SK-N-SH (cell line): Measurements from ENCODE around the gene USP2. TPM values are rescaled to one million over a fixed set of nuclear protein-coding genes. Genes with fewer than 3 reads are reported as not detected.

Experiments
- CTCF ChIA-PET: fragments of 300-600, 350-600 bp; formaldehyde crosslinking; extraction: SDS; loops from one replicate; lab custom pipeline; 2021; lab: Yijun Ruan, JAX
- POLR2A ChIA-PET: fragments of 350-600 bp; sonication (Branson Sonifier 250); formaldehyde crosslinking; extraction: SDS; loops from one replicate; lab custom pipeline; 2020; ENCODE audit warnings: antibody characterized with exemption, inconsistent platforms; lab: Yijun Ruan, JAX
- DNase-seq: peaks from one replicate; pipeline ENCODE4 v3.0.0; 2012
- H2AFZ ChIP-seq: fragments of 200-600 bp; sonication (generic); 2 replicates; pipeline ENCODE4 v1.8.1; 2016; ENCODE audit warnings: antibody characterized with exemption, mild to moderate bottlenecking, low read depth
- H3F3A ChIP-seq: fragments of 200-600 bp; sonication (generic); replicated peaks from 2 replicates; pipeline ENCODE3; 2016; ENCODE audit warnings: antibody characterized with exemption, mild to moderate bottlenecking; ENCODE audit not compliant: insufficient read depth
- H3K27ac ChIP-seq, 2 experiments: fragments of 200-500 bp in 1 of 2; fragments of 200-600 bp in 1 of 2; sonication (Bioruptor generic) in 1 of 2; sonication (generic), shearing (Covaris generic) in 1 of 2; 2 replicates each; pipeline versions ENCODE4 v1.5.1 to v1.6.1; 2014 to 2016; ENCODE audit warnings: low read depth in 2 of 2, inconsistent platforms in 1 of 2, low read length in 1 of 2, mild to moderate bottlenecking in 1 of 2, mixed read lengths in 1 of 2
- H3K27me3 ChIP-seq: fragments of 200-600 bp; sonication (generic), shearing (Covaris generic); 2 replicates; pipeline ENCODE4 v1.6.1; 2016; ENCODE audit warnings: mixed run types; ENCODE audit not compliant: insufficient read depth
- H3K36me3 ChIP-seq, 2 experiments: fragments of 200-500 bp in 1 of 2; fragments of 200-600 bp in 1 of 2; sonication (Bioruptor generic) in 1 of 2; sonication (generic) in 1 of 2; replicated peaks in 1 of 2; 2 replicates each; pipeline versions ENCODE3 to v1.5.1; 2014 to 2016; ENCODE audit warnings: low read length in 1 of 2, mild to moderate bottlenecking in 1 of 2; ENCODE audit not compliant: insufficient read depth in 2 of 2, control insufficient read depth in 1 of 2
- H3K4me1 ChIP-seq, 2 experiments: fragments of 200-500 bp in 1 of 2; fragments of 200-600 bp in 1 of 2; sonication (Bioruptor generic) in 1 of 2; sonication (generic), shearing (Covaris generic) in 1 of 2; 2 replicates each; pipeline versions ENCODE4 v1.5.1 to v1.6.1; 2014 to 2016; ENCODE audit warnings: low read depth in 1 of 2, low read length in 1 of 2, mixed run types in 1 of 2; ENCODE audit not compliant: insufficient read depth in 2 of 2, control insufficient read depth in 1 of 2
- H3K4me2 ChIP-seq: fragments of 200-600 bp; sonication (generic), shearing (Covaris generic); 2 replicates; pipeline ENCODE4 v1.6.1; 2017; ENCODE audit warnings: mixed run types
- H3K4me3 ChIP-seq, 2 experiments: fragments of 200-500 bp in 1 of 2; fragments of 200-600 bp in 1 of 2; sonication (Bioruptor generic) in 1 of 2; sonication (generic), shearing (Covaris generic) in 1 of 2; 2 replicates each; pipeline versions ENCODE4 v1.5.1 to v1.8.1; 2014 to 2016; ENCODE audit warnings: low read depth in 2 of 2, inconsistent platforms in 1 of 2, low read length in 1 of 2, mild to moderate bottlenecking in 1 of 2, mixed read lengths in 1 of 2, moderate library complexity in 1 of 2
- H3K79me2 ChIP-seq: fragments of 200-600 bp; sonication (generic); 2 replicates; pipeline ENCODE4 v1.8.1; 2017; ENCODE audit warnings: mild to moderate bottlenecking; ENCODE audit not compliant: insufficient read depth
- H3K9ac ChIP-seq: fragments of 200-600 bp; sonication (generic); 2 replicates; pipeline ENCODE4 v1.6.1; 2017; ENCODE audit warnings: mixed run types
- H3K9me2 ChIP-seq: fragments of 200-600 bp; sonication (generic); 2 replicates; pipeline ENCODE4 v1.6.1; 2017; ENCODE audit warnings: mixed run types
- H3K9me3 ChIP-seq: fragments of 200-600 bp; sonication (generic); 2 replicates; pipeline ENCODE4 v1.6.1; 2017; ENCODE audit warnings: mixed run types, mild to moderate bottlenecking, moderate library complexity
- H4K20me1 ChIP-seq: fragments of 200-600 bp; sonication (generic); 2 replicates; pipeline ENCODE4 v1.6.1; 2017; ENCODE audit warnings: mild to moderate bottlenecking, mixed run types; ENCODE audit not compliant: insufficient read depth
- ELF1 ChIP-seq: IDR thresholded peaks from 2 replicates; pipeline ENCODE4 v1.4.0; 2012
- EZH2phosphoT487 ChIP-seq: fragments of 200-600 bp; sonication (generic); IDR thresholded peaks from 2 replicates; pipeline ENCODE4 v1.6.1; 2017; ENCODE audit warnings: low read depth, mixed run types, mild to moderate bottlenecking, antibody characterized with exemption, moderate library complexity, borderline replicate concordance
- FOSL2 ChIP-seq: IDR thresholded peaks from 2 replicates; pipeline ENCODE4 v1.4.0; 2012; ENCODE audit warnings: low read depth, mild to moderate bottlenecking, moderate library complexity, borderline replicate concordance
- FOXM1 ChIP-seq: IDR thresholded peaks from 2 replicates; pipeline ENCODE4 v1.4.0; 2012; ENCODE audit warnings: low read depth, mild to moderate bottlenecking
- GABPA ChIP-seq: IDR thresholded peaks from 2 replicates; pipeline ENCODE4 v1.4.0; 2012; ENCODE audit warnings: low read depth, mild to moderate bottlenecking
- GATA2 ChIP-seq: sonication (generic); formaldehyde crosslinking; IDR thresholded peaks from 2 replicates; pipeline ENCODE4 v1.5.0; 2020; ENCODE audit warnings: mild to moderate bottlenecking, missing genetic modification reagents
- MXI1 ChIP-seq: IDR thresholded peaks from 2 replicates; pipeline ENCODE4 v1.6.1; 2012; ENCODE audit warnings: mild to moderate bottlenecking, low read depth, low read length, improper control_type of control experiment
- NRF1 ChIP-seq: IDR thresholded peaks from 2 replicates; pipeline ENCODE4 v1.6.1; 2012; ENCODE audit warnings: low read depth, mild to moderate bottlenecking, low read length
- RAD21 ChIP-seq: IDR thresholded peaks from 2 replicates; pipeline ENCODE4 v1.6.1; 2012; ENCODE audit warnings: mild to moderate bottlenecking, low read length
- RCOR1 ChIP-seq: fragments of 150-350 bp; IDR thresholded peaks from 2 replicates; pipeline ENCODE4 v1.6.1; 2017; ENCODE audit warnings: antibody characterized with exemption, low read length
- SIN3A ChIP-seq: IDR thresholded peaks from 2 replicates; pipeline ENCODE4 v1.6.1; 2012; ENCODE audit warnings: low read depth, mild to moderate bottlenecking, low read length, moderate library complexity, borderline replicate concordance
- TAF1 ChIP-seq: IDR thresholded peaks from 2 replicates; pipeline ENCODE4 v1.6.1; 2012; ENCODE audit warnings: low read depth, mild to moderate bottlenecking, low read length, moderate library complexity, borderline replicate concordance
- TCF12 ChIP-seq: IDR thresholded peaks from 2 replicates; pipeline ENCODE4 v1.4.0; 2012
- WGBS: methylation state at CpG from one replicate; pipeline ENCODE4 v1.1.6; 2017; ENCODE audit warnings: low lambda C conversion rate; 5-methylcytosine and 5-hydroxymethylcytosine counted together
- polyA plus RNA-seq, 3 experiments: library from polyadenylated mRNA; depleted of rRNA; stranded (reverse); fragments of >200 nt; gene quantifications; 2 replicates each; pipeline ENCODE4 v1.2.3, GENCODE V29; 2012
- TF ChIP-seq, protein P1 (sequence below): fragments of 150-350 bp; IDR thresholded peaks from 2 replicates; pipeline ENCODE4 v1.6.1; 2016; ENCODE audit warnings: mild to moderate bottlenecking, low read depth, low read length
- TF ChIP-seq, protein P2 (sequence below): IDR thresholded peaks from 2 replicates; pipeline ENCODE4; 2012
- TF ChIP-seq, protein P3 (sequence below): IDR thresholded peaks from 2 replicates; pipeline ENCODE4 v1.6.1; 2012; ENCODE audit warnings: mild to moderate bottlenecking, low read depth, low read length, moderate library complexity
- TF ChIP-seq, protein P4 (sequence below): fragments of 150-350 bp; IDR thresholded peaks from 2 replicates; pipeline ENCODE4 v1.6.1; 2017; ENCODE audit warnings: antibody characterized with exemption, low read length, low read depth, borderline replicate concordance

Gene USP2
- polyA plus RNA-seq, 1 of the 3 experiments (the other 2 are of a cell fraction): 0.97 TPM

DNA sequence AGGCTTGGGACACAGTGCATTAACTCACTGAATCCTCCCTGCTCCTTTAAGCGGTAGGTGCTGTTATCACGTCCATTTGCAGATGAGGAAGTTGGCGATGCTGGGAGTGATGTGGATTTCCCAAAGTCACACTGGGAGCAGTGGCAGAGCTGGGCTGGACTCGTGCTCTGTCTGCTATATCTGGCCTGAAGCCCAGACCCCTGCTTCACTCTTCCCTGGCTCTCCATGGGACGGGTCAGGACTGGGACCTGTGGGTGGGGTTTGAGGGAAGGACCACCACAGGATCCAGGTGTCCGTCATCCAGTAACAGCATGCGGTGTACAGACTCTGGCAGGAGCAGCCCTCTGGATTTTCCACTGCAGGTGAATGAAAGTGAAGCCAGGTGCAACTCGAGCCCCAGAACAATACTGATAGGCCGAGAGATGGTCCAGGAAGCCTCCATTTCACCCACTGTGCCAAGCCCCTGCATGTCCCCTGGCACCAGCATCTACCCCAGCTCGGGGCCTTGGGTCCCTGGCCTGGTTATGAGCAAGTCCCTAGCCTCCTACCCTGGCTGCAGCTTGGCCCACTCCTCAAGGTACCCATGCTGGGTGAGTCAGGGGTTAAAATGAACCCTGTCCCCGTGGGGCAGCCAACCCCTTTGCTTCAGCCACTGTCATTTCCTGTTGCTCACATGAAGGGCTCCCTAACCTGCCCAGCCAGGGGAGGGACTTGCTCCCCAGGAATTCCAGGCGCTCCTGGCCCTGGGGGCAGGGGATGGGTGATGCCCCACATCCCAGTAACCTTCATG is 4.2 kb downstream of the USP2 start:
- H3K4me3 ChIP-seq: no peak overlapping the region
- 78% methylated on average over 11 of the region's 12 CpGs for WGBS
- H4K20me1 ChIP-seq: no peaks in the 10 kb centered on the region
- peaks cover 4 to 81% of the 10 kb centered on the region in 2 experiments for H3K4me1 ChIP-seq
- H3K79me2 ChIP-seq: no peaks in the 10 kb centered on the region
- no peaks in the 10 kb centered on the region for H3K9me2 ChIP-seq
- peak; percentile 8 for DNase-seq
- H3K9me3 ChIP-seq: no peaks in the 10 kb centered on the region
- no peak overlapping the region for H3K9ac ChIP-seq
- no peaks in the 10 kb centered on the region for H3K36me3 ChIP-seq
- POLR2A ChIA-PET: interaction anchor here (1.6 kb wide), 1 partner anchor 45 kb away, joined by 5 read pairs; no protein-coding TSS in a partner anchor
- H3K27me3 ChIP-seq: no peaks in the 10 kb centered on the region
- no peaks in the 10 kb centered on the region for H3F3A ChIP-seq
- no peak overlapping the region for H3K4me2 ChIP-seq
- H2AFZ ChIP-seq: no peak overlapping the region
- CTCF ChIA-PET: interaction anchor here (0.7 to 22.5 kb wide), 9 partner anchors 20 to 157 kb away, joined by 3 to 390 read pairs (median 28); partner anchors contain the start of genes C1QTNF5, MFRP and THY1
- peak overlapping the region in 1 of 2 experiments; percentile 64; a peak in 2 of 4 replicates for H3K27ac ChIP-seq
- TF ChIP-seq RCOR1 (no peak), TAF1 (no peak)

DNA sequence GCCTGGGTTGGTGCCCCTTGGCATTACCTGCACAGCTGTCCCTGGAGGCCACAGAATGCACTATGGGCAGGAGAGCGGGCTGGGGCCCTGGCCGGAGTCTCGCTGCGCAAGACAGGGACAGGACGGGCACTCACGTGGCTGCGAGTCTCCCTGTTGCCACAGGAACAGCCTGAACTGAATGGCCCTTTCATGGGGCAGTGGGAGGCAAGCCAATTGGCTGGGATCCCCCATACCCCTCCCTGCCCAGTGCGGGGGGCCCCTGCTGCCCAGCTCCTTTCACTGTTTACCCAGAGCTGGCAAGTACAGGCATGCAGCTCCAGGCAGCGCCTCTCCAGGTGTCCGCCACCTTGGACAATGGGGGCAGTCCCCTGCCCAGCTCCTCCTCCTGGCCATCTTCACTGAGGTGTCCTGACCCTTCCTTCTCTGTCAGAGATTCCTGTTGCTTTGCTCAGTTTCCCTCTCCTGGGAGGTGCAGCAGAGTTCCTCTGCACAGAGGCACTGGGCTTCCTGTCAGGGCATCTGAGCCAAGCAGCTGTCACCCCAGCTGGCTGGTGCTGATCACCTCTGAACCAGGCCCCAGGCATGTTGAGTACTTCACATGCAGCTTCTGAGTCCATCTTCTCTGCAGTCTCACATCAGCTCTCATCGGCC is 5.2 kb downstream of the USP2 start:
- peaks cover 4 to 84% of the 10 kb centered on the region in 2 experiments for H3K4me1 ChIP-seq
- TF ChIP-seq TAF1: no peak
- TF ChIP-seq FOSL2: no peak
- TF ChIP-seq FOXM1: no peak
- TF ChIP-seq, protein P1, sequence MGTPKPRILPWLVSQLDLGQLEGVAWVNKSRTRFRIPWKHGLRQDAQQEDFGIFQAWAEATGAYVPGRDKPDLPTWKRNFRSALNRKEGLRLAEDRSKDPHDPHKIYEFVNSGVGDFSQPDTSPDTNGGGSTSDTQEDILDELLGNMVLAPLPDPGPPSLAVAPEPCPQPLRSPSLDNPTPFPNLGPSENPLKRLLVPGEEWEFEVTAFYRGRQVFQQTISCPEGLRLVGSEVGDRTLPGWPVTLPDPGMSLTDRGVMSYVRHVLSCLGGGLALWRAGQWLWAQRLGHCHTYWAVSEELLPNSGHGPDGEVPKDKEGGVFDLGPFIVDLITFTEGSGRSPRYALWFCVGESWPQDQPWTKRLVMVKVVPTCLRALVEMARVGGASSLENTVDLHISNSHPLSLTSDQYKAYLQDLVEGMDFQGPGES: no peak
- TF ChIP-seq, protein P2, sequence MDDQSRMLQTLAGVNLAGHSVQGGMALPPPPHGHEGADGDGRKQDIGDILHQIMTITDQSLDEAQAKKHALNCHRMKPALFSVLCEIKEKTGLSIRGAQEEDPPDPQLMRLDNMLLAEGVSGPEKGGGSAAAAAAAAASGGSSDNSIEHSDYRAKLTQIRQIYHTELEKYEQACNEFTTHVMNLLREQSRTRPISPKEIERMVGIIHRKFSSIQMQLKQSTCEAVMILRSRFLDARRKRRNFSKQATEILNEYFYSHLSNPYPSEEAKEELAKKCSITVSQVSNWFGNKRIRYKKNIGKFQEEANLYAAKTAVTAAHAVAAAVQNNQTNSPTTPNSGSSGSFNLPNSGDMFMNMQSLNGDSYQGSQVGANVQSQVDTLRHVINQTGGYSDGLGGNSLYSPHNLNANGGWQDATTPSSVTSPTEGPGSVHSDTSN: no peak
- TF ChIP-seq, protein P3, sequence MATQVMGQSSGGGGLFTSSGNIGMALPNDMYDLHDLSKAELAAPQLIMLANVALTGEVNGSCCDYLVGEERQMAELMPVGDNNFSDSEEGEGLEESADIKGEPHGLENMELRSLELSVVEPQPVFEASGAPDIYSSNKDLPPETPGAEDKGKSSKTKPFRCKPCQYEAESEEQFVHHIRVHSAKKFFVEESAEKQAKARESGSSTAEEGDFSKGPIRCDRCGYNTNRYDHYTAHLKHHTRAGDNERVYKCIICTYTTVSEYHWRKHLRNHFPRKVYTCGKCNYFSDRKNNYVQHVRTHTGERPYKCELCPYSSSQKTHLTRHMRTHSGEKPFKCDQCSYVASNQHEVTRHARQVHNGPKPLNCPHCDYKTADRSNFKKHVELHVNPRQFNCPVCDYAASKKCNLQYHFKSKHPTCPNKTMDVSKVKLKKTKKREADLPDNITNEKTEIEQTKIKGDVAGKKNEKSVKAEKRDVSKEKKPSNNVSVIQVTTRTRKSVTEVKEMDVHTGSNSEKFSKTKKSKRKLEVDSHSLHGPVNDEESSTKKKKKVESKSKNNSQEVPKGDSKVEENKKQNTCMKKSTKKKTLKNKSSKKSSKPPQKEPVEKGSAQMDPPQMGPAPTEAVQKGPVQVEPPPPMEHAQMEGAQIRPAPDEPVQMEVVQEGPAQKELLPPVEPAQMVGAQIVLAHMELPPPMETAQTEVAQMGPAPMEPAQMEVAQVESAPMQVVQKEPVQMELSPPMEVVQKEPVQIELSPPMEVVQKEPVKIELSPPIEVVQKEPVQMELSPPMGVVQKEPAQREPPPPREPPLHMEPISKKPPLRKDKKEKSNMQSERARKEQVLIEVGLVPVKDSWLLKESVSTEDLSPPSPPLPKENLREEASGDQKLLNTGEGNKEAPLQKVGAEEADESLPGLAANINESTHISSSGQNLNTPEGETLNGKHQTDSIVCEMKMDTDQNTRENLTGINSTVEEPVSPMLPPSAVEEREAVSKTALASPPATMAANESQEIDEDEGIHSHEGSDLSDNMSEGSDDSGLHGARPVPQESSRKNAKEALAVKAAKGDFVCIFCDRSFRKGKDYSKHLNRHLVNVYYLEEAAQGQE: no peak
- no peak for TF ChIP-seq RCOR1
- no peak for TF ChIP-seq SIN3A
- TF ChIP-seq EZH2phosphoT487: no peak
- TF ChIP-seq GABPA: no peak
- no peak for TF ChIP-seq GATA2 (CRISPR knock-in tag)
- no peak for TF ChIP-seq MXI1
- TF ChIP-seq TCF12: no peak
- no peak for TF ChIP-seq ELF1
- TF ChIP-seq NRF1: no peak
- TF ChIP-seq, protein P4, sequence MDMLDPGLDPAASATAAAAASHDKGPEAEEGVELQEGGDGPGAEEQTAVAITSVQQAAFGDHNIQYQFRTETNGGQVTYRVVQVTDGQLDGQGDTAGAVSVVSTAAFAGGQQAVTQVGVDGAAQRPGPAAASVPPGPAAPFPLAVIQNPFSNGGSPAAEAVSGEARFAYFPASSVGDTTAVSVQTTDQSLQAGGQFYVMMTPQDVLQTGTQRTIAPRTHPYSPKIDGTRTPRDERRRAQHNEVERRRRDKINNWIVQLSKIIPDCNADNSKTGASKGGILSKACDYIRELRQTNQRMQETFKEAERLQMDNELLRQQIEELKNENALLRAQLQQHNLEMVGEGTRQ: no peak
- no peak for TF ChIP-seq RAD21

More for the DNA sequence above, 5.2 kb downstream of the USP2 start:
- H3F3A ChIP-seq: no peaks in the 10 kb centered on the region
- no peak overlapping the region for H3K4me3 ChIP-seq
- no peaks in the 10 kb centered on the region for H3K9me2 ChIP-seq
- H4K20me1 ChIP-seq: no peaks in the 10 kb centered on the region
- H3K79me2 ChIP-seq: no peaks in the 10 kb centered on the region
- no peak overlapping the region for H3K4me2 ChIP-seq
- DNase-seq: peak; percentile 33
- CTCF ChIA-PET: interaction anchor here (0.8 to 22.5 kb wide), 8 partner anchors 19 to 158 kb away, joined by 3 to 390 read pairs (median 56); partner anchors contain the start of genes C1QTNF5, MFRP and THY1
- H3K9ac ChIP-seq: no peak overlapping the region
- no peaks in the 10 kb centered on the region for H3K9me3 ChIP-seq
- H3K36me3 ChIP-seq: no peaks in the 10 kb centered on the region
- H3K27me3 ChIP-seq: no peaks in the 10 kb centered on the region
- WGBS: 78% methylated on average over 5 of the region's 11 CpGs
- POLR2A ChIA-PET: interaction anchor here (1.6 kb wide), 1 partner anchor 46 kb away, joined by 5 read pairs; no protein-coding TSS in a partner anchor
- H3K27ac ChIP-seq: peak overlapping the region in 1 of 2 experiments; percentile 98; a peak in 2 of 4 replicates
- H2AFZ ChIP-seq: no peak overlapping the region
